Measurements from ENCODE around the gene GRAMD1A.

DNA sequence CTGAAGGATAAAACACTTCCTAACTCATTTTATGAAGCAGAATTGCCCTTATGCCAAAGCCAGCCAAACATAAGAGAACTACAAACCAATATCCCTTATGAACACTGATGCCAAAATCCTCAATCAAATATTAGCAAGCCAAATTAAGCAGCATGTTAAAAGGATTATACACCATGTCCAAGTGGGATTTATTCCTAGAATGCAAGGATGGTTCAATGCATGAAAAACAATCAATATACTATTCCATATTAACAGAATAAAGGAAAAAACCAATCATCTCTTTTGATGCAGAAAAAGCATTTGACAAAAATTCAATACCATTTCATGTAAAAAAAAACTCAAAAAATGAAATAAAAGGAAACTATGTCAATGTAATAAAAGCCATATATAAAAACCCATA lies 47.0 kb upstream of the GRAMD1A start:
- TF ChIP-seq, protein P1, sequence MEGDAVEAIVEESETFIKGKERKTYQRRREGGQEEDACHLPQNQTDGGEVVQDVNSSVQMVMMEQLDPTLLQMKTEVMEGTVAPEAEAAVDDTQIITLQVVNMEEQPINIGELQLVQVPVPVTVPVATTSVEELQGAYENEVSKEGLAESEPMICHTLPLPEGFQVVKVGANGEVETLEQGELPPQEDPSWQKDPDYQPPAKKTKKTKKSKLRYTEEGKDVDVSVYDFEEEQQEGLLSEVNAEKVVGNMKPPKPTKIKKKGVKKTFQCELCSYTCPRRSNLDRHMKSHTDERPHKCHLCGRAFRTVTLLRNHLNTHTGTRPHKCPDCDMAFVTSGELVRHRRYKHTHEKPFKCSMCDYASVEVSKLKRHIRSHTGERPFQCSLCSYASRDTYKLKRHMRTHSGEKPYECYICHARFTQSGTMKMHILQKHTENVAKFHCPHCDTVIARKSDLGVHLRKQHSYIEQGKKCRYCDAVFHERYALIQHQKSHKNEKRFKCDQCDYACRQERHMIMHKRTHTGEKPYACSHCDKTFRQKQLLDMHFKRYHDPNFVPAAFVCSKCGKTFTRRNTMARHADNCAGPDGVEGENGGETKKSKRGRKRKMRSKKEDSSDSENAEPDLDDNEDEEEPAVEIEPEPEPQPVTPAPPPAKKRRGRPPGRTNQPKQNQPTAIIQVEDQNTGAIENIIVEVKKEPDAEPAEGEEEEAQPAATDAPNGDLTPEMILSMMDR (IDR thresholded peaks at IDR 0.05), result no peak
- TF ChIP-seq POLR2AphosphoS5 (IDR thresholded peaks at IDR 0.05; ENCODE audit: insufficient read depth in 1 of 2, low read depth in 1 of 2) (no peak), POLR2A (IDR thresholded peaks at IDR 0.05) (no peak)

All from vagina (tissue), 2 donors.